ENCODE results near the gene DRC7. TPM values are rescaled to one million over a fixed set of nuclear protein-coding genes. Genes with fewer than 3 reads are reported as not detected.

DRC7 gene
- total RNA-seq, 1 donor from 2014 or later, result not detected

Small RNA genes lying within 50 kb of the gene (microRNA-seq; reads per million reads assigned to microRNA genes)
- not detected for gene MIR6772

Other genes with a start within 250 kb of the DRC7 start
- gene CIAPIN1, start 247.4 kb upstream of the DRC7 start, total RNA-seq, result 74.6 and 78.8 TPM in 2 replicates
- gene COQ9, start 247.3 kb upstream of the DRC7 start, total RNA-seq, result 91.8 and 115 TPM in 2 replicates
- gene POLR2C, start 232.1 kb upstream of the DRC7 start, total RNA-seq, result 103 and 119 TPM in 2 replicates
- 10.2 and 11.7 TPM in 2 replicates for gene DOK4, start 208.3 kb upstream of the DRC7 start, total RNA-seq
- 12.1 and 13.2 TPM in 2 replicates for gene CCDC102A, start 158.2 kb upstream of the DRC7 start, total RNA-seq
- not detected in 2 replicates for gene ADGRG5, start 152.2 kb upstream of the DRC7 start, total RNA-seq
- gene ADGRG1, start 66.2 kb upstream of the DRC7 start, total RNA-seq, result 38.8 and 173 TPM in 2 replicates
- 0.31 TPM in 1 of 2 replicates, not detected in the other for gene ADGRG3, start 26.5 kb upstream of the DRC7 start, total RNA-seq
- gene KATNB1, start 41.0 kb downstream of the DRC7 start, total RNA-seq, result 32.9 and 51.3 TPM in 2 replicates
- gene KIFC3, start 107.7 kb downstream of the DRC7 start, total RNA-seq, result 55.6 and 64.5 TPM in 2 replicates

Measured in myocyte (in vitro differentiated cells).